ENCODE measurements around the gene URAD. TPM values are rescaled to one million over a fixed set of nuclear protein-coding genes. Genes with fewer than 3 reads are reported as not detected.
"Not testable (repeated sequence)": the region's sequence is repeated elsewhere in the genome, so short reads cannot be mapped to it uniquely, and the experiment has no call there.

Gene URAD
- total RNA-seq, 1 donor from 2014 or later, result not detected

DNA sequence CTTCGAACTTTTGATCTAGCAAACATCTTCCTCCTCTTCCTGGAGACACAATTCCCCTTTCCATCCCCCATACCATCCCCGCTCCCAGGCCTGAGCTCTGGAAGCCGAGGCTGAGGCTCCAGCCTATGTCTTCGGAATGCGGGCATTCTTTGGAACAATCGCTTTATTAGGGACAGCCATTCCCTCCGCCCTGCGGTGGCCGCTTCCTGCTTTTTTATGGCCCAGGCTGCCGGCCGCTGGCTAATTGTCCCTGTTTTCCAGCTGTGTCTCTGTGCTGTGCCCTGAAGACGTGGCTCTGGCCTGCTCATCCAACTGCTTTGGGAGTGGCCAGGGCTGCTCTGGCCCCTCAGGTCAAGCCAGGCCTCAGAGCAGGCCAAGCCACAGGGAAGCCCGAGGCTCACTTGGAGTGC lies 17.3 kb downstream of the URAD start:
- Mint-ChIP-seq H3K27me3 (peaks cover 79% of the 10 kb centered on the region), H3K9me3 (peaks cover 3% of the 10 kb centered on the region), H3K4me3 (no peak overlapping the region), H3K36me3 (ENCODE audit: low read depth) (peaks cover 2% of the 10 kb centered on the region), H3K27ac (no peak overlapping the region), H3K4me1 (peaks cover 4% of the 10 kb centered on the region)
- no peak for DNase-seq
- intact Hi-C loops (cut with micrococcal nuclease), result no loop called here

DNA sequence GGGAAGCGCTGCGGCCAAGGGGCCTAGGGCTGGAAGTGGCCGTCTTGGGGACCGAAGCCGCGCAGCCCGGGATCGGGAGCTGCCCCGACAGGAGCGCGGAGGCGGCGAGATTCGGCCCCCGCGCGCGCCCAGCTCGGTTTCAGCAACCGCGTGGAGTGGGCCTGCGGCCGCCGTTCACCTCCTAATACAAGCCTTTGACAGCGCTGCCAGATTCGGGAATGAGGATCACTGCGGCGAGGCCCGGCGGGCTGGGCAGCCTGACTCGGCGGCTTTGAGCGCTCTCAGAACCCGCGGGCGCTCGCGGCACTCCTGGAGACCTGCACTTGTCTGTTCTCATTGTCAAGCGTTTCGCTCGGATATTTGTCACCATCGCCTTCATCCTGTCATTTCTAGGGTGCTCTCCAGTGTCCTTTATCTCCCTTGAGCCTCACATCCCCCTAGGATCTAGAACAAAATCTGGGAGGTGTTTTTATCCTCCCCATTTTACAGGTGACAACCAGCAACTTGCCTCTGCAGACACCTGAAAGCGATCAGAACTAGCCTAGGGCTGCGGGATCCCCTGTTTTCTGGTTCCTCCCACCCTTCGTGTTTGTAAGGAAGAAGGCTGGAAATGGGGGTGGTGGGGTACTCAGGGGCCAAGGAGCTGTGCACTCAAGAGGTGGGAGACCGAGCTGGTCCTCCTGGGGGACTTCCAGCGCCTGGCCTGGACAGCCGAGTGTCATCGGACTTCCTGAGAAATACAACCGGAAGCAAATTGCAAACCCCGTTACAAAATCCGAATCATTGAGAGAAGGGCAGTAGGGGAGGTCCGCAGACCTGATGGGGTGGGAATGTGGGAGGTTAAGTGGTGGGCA lies 17.9 kb downstream of the URAD start:
- Mint-ChIP-seq H3K27me3 (peaks cover 79% of the 10 kb centered on the region), H3K4me3 (no peak overlapping the region), H3K36me3 (ENCODE audit: low read depth) (peaks cover 2% of the 10 kb centered on the region), H3K9me3 (peaks cover 3% of the 10 kb centered on the region), H3K27ac (peak overlapping the region; percentile 29), H3K4me1 (peaks cover 4% of the 10 kb centered on the region)
- intact Hi-C loops (cut with micrococcal nuclease), result no loop called here
- DNase-seq, result no peak

DNA sequence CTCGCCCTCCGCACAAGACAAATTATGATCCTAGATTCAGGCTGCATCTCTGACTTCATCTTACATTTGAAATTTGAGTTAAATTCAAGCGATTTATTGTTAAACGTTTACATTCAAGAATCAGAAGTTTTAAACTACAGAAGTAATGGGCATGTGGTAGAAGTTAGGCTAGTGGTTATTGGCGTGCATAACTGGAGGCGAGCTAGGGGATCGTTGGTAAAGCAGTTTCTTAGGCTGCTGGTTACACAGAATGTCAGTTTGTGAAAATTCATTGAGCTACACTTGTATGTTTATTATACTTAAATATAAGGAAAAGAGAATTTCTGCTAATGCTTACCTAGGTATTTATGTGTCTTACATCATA lies 18.6 kb downstream of the URAD start:
- intact Hi-C loops (cut with micrococcal nuclease), result no loop called here
- Mint-ChIP-seq H3K9me3 (peaks cover 3% of the 10 kb centered on the region), H3K36me3 (ENCODE audit: low read depth) (peaks cover 2% of the 10 kb centered on the region), H3K4me3 (no peak overlapping the region), H3K27me3 (peaks cover 79% of the 10 kb centered on the region), H3K4me1 (peaks cover 4% of the 10 kb centered on the region), H3K27ac (peak overlapping the region; percentile 82)
- DNase-seq, result no peak

DNA sequence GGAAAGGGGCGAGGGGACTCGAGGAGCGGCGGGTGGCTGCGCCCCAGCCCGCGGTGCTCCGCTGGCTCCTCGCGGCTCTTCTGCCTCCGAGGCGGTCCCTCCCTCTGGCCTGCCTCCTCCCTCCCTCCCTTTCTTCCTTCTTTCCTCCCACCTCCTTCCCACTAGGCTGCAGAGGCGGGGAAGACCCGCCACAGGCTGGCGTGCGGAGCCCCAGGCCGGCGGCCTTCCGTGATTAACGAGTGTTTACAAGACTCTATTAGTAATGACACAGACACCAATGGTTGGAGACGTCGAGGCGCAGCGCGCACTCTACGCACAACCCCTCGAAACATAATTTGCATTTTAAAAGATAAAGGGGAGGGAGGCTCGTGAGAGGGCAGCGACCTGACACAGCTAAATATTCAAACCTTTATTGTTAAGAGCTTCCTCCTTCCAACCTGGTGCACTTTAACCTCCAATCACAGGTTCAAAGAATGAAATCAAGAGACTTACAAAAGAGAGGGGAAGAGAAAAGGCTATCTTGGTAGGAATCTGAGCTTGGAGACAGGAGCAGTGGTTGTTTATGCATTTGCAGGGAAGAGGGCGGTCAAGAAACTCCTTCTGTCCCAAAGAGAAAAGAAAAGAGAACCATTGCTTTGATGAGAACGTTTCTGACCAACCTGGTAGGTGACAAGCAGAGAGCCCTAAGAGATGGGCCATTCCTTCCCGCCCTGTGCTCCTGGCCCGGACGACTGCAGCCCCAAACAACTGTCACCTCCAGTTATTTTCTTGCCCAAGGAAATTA lies 19.2 kb downstream of the URAD start, which contains the start of gene CDX2:
TSS of gene CDX2 (minus strand) at position 234 of the 784 bp plus-strand sequence. CDS start 309 bp downstream, outside the sequence.
- Mint-ChIP-seq H3K4me3 (no peak within 1 kb of the TSS), H3K9me3 (peaks cover 3% of the 10 kb centered on the region), H3K36me3 (ENCODE audit: low read depth) (peaks cover 2% of the 10 kb centered on the region), H3K27ac (peak within 1 kb of the TSS; percentile 82), H3K27me3 (peaks cover 76% of the 10 kb centered on the region), H3K4me1 (peaks cover 4% of the 10 kb centered on the region)
- DNase-seq, result no peak
- intact Hi-C loops (cut with micrococcal nuclease), result no loop called here

DNA sequence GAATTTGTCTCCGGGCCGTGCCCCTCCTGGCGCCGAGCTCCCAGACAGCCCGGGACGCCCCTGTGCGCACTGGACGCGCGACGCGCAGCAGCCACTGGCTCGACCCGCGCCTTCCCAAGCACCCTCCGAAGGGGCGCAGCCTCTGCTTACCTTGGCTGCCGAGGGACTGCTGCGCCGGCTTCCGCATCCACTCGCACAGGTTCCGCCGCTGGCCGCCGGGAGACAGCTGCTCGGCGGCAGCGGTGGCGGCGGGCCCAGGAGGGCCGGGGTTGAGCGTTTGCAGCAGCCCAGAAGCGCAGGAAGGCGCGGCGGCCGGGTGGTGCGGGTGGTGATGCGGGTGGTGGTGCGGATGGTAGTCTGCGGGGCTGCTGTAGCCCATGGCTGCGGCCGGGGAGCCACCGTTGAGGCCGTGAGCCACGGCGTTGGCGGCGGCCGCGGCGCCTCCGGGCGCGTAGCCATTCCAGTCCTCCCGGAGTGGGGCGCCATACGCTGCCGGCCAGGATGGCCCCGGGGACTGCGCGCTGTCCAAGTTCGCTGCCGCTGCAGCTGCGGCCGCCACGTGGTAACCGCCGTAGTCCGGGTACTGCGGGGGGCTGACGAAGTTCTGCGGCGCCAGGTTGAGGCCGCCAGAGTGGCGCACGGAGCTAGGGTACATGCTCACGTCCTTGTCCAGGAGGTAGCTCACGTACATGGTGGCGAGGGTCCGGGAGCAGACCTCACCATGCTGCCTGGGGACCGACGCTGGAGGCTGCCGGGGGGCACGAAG lies 20.0 kb downstream of the URAD start:
- intact Hi-C loops (cut with micrococcal nuclease), result no loop called here
- Mint-ChIP-seq H3K4me1 (peaks cover 4% of the 10 kb centered on the region), H3K27ac (no peak overlapping the region), H3K27me3 (peaks cover 76% of the 10 kb centered on the region), H3K36me3 (ENCODE audit: low read depth) (peaks cover 2% of the 10 kb centered on the region), H3K4me3 (no peak overlapping the region), H3K9me3 (peaks cover 3% of the 10 kb centered on the region)
- no peak for DNase-seq

DNA sequence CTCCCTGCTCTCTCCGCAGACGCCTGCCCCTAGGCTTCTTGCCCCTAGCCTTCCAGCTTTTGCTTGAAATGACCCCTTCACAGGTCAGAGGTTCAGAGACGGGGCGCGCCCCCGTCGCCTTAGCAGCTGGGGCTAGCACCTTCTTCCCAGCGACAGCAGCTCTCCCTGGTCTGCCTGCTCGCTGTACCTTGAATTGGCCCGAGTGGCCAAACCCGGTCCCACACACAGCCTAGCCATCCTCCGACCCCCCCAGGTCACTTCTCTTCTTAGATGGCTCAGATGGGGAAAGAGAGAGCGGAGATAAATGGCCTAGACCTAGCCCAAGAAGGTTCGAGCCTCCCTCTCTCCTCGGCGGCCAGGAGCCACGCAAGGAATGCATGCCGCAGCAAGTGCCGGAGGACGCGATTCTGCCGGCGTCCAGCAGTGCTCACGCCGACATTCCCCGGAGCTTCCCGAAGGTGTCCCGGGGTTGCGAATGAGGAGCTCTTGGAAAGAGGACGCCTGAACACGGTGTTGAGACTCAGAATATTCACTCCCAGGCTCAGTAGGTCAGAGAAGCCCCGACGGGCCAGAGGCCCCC lies 20.7 kb downstream of the URAD start:
- peak overlapping the region; percentile 75 for H3K27ac Mint-ChIP-seq
- H3K27me3 Mint-ChIP-seq, result peaks cover 76% of the 10 kb centered on the region
- intact Hi-C loops (cut with micrococcal nuclease), result loop anchor here (1.0 to 2.0 kb wide), 2 partner anchors 46 to 175 kb away; partner anchors contain the start of gene GSX1
- H3K4me3 Mint-ChIP-seq, result no peak overlapping the region
- H3K4me1 Mint-ChIP-seq, result peaks cover 4% of the 10 kb centered on the region
- H3K36me3 Mint-ChIP-seq (ENCODE audit: low read depth), result peaks cover 2% of the 10 kb centered on the region
- peaks cover 3% of the 10 kb centered on the region for H3K9me3 Mint-ChIP-seq
- DNase-seq, result no peak

DNA sequence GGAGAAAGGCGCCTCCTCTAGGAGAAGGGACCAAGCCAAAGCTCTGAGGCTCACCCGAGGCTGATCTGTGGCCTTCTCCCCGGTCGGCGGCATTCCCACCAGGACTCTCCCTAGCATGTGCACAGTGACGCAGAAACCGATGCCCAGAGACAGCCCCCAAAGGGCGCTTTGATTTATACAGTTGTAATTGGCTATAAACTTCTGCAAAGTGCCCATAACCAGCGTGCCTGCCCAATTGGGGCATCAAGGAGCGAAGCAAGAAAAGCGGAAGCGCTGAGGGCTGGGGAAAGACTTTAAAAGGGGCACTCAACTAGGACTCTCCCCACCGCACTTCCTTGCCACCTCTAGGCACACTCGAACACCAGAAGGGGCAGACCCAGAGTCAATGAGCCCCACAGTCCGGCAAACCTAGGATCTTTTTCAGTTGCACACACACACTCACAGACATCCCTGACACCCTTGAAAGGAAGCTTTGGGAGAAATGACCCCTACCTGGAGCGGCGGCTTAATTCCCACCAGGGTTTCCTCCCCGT lies 21.2 kb downstream of the URAD start:
- Mint-ChIP-seq H3K27me3 (peaks cover 77% of the 10 kb centered on the region), H3K27ac (peak overlapping the region; percentile 75), H3K36me3 (ENCODE audit: low read depth) (peaks cover 2% of the 10 kb centered on the region), H3K4me1 (peaks cover 4% of the 10 kb centered on the region), H3K4me3 (no peak overlapping the region), H3K9me3 (peaks cover 3% of the 10 kb centered on the region)
- DNase-seq, result no peak
- intact Hi-C loops (cut with micrococcal nuclease), result loop anchor here (1.0 to 2.0 kb wide), 2 partner anchors 45 to 174 kb away; partner anchors contain the start of gene GSX1

DNA sequence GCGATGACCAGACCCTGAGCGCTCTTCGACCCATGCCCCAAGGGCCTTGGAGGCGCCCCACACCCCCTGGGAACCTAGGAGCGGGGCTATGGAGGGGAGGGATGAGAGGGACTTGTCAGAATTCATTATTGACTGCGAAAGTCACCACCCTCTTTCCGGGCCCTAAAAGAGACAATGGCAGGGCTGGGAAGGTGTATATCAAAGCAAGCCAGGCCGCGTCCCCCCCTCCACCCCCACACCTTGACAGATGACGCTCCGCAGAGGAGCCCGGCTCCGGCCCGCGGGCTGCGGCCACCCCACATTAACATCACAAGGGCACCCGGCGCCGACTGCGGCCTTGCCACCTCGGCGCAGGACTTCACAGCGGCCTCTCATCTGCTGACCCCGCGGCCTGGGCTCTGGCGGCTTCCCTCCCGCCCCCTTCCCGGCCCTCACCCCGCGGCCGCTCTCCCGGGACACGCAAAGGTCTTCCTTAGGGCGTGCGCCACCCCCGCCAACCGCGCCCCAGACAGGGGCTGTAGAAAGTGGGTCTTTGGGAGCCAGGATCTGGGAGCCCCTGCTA lies 21.8 kb downstream of the URAD start:
- peaks cover 2% of the 10 kb centered on the region for H3K36me3 Mint-ChIP-seq (ENCODE audit: low read depth)
- peaks cover 83% of the 10 kb centered on the region for H3K27me3 Mint-ChIP-seq
- no peak overlapping the region for H3K27ac Mint-ChIP-seq

DNA sequence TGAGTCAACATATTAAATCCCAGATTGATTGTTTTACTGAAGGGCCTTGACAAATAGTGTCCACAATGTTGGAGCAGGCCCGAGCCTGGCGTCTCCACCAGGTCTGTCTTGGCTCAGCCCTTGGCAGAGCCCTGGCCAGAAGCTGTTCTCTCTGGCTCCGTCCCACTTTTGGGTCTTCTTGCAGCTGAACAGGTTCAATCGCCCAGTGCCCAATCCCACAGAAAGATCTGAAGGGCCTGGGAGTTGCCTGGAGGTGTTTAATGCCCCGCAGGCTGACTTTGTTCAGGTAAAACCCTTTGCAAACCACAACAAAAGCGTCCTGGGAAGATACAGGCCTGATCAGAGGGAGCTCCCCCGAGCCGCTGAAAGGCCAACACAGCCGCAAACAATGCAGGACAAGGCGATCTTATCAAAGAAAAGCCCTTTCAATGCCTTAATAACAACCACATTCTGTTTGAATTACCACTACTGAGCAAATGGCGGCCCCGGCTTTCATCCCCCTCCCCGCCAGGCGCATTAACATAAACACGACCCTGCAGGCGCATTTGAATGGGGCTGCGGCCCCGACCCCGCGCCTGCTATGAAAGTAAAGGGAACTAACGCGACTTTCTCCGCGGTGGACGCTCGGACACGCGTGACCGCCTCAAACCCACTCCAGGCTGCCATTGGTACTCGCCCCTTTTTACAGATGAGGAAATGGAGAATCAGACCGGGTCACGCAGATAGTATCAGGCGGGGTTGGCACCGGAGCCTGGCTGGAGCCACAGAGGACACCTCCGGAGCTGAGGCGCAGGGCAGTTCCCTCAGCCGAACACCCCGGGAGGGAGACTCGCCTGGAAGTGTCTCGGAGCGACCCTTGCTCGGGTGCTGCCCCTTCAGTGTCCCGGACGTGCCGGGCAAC lies 22.5 kb downstream of the URAD start:
- H3K9me3 Mint-ChIP-seq, result peaks cover 3% of the 10 kb centered on the region
- intact Hi-C loops (cut with micrococcal nuclease), result loop anchor here (2.0 kb wide), 1 partner anchor 173 kb away; the partner anchor contains the start of gene GSX1
- H3K27ac Mint-ChIP-seq, result no peak overlapping the region
- peaks cover 83% of the 10 kb centered on the region for H3K27me3 Mint-ChIP-seq
- H3K4me1 Mint-ChIP-seq, result peaks cover 4% of the 10 kb centered on the region
- H3K4me3 Mint-ChIP-seq, result no peak overlapping the region
- H3K36me3 Mint-ChIP-seq (ENCODE audit: low read depth), result peaks cover 2% of the 10 kb centered on the region
- no peak for DNase-seq

More for the DNA sequence above, 21.8 kb downstream of the URAD start:
- intact Hi-C loops (cut with micrococcal nuclease), result loop anchor here (1.0 to 2.0 kb wide), 2 partner anchors 44 to 174 kb away; partner anchors contain the start of gene GSX1
- no peak for DNase-seq
- Mint-ChIP-seq H3K4me3 (no peak overlapping the region), H3K4me1 (peaks cover 4% of the 10 kb centered on the region), H3K9me3 (peaks cover 3% of the 10 kb centered on the region)

DNA sequence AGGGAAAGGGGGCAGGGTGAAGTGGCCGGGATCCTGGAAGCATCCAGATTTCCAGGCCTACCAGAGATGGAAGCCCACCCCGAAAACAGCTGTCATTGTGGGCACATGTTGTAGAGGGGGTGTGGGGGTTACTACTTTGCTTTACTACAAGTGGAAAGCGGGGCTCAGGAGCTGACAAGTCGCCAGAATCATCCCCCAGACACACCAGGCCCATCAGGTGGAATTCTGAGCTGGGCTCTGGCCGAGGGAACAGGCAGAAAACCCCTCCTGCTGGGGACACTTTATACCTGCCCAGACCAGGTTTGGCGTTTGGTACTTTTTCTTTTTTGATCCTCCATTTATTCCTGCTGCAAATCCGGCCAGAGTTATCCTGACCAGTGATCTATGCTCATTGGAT lies 23.2 kb downstream of the URAD start:
- peaks cover 2% of the 10 kb centered on the region for H3K36me3 Mint-ChIP-seq (ENCODE audit: low read depth)
- peaks cover 80% of the 10 kb centered on the region for H3K27me3 Mint-ChIP-seq
- peaks cover 4% of the 10 kb centered on the region for H3K4me1 Mint-ChIP-seq
- peaks cover 3% of the 10 kb centered on the region for H3K9me3 Mint-ChIP-seq
- no peak for DNase-seq
- intact Hi-C loops (cut with micrococcal nuclease), result no loop called here
- H3K27ac Mint-ChIP-seq, result no peak overlapping the region
- H3K4me3 Mint-ChIP-seq, result no peak overlapping the region

DNA sequence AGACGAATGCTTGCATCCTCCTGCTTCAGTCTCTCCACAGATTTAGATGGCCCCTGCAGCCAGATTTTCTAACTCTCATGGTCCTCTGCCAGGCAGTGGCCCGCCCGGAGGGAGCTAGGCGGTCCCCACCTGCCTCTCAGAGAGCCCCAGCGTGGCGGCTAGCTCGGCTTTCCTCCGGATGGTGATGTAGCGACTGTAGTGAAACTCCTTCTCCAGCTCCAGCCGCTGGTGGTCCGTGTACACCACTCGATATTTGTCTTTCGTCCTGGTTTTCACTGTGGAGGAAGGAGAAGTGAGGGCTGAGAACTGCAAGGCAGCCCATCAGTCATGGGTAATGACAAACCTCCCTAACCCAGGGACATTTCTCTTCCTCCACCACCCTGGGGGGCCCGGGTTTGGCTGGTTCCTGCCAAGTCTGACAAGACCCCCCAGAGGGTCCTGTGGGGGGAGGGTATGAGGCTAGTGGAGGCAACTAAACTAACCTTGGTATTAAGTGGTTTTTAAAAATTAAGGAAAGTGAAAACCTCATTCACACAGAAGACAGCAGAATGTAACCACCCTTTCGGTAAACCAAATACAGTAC lies 23.7 kb downstream of the URAD start:
- Mint-ChIP-seq H3K27ac (no peak overlapping the region), H3K9me3 (peaks cover 3% of the 10 kb centered on the region), H3K27me3 (peaks cover 81% of the 10 kb centered on the region), H3K4me1 (peaks cover 6% of the 10 kb centered on the region), H3K4me3 (no peak overlapping the region), H3K36me3 (ENCODE audit: low read depth) (peaks cover 2% of the 10 kb centered on the region)
- intact Hi-C loops (cut with micrococcal nuclease), result no loop called here
- no peak for DNase-seq

DNA sequence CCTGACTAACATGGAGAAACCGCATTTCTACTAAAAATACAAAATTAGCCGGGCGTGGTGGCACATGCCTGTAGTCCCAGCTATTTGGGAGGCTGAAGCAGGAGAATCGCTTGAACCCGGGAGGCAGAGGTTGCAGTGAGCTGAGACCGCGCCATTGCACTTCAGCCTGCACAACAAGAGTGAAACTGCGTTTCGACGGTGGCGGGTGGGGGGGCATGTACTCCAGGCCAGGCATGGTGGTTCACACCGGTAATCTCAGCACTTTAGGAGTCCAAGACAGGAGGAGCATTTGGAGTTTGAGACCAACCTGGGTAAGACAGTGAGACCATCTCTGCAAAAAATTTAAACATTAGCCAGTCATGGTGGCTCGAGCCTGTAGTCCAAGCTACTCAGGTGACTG lies 24.3 kb downstream of the URAD start:
- H3K27me3 Mint-ChIP-seq, result peaks cover 79% of the 10 kb centered on the region
- H3K36me3 Mint-ChIP-seq (ENCODE audit: low read depth); H3K9me3 Mint-ChIP-seq; H3K4me3 Mint-ChIP-seq; H3K27ac Mint-ChIP-seq; intact Hi-C loops (cut with micrococcal nuclease); H3K4me1 Mint-ChIP-seq; DNase-seq: not testable (repeated sequence)
